GM19023 (cell line): Measurements from ENCODE around the gene RNF19B.

Experiments
- ATAC-seq: cut with Tn5 transposase; IDR thresholded peaks from one replicate; pipeline ENCODE4 v1.9.1; 2021; ENCODE audit warnings: mild to moderate bottlenecking, moderate library complexity; ENCODE audit not compliant: unreplicated experiment

Gene RNF19B

GRCh38 chr1:32903991-32904785 is 60.4 kb downstream of the RNF19B start:
- no peak for ATAC-seq

GRCh38 chr1:32902535-32902920 is 62.1 kb downstream of the RNF19B start:
- ATAC-seq, result no peak

GRCh38 chr1:32901823-32902534 is 62.6 kb downstream of the RNF19B start:
- no peak for ATAC-seq

GRCh38 chr1:32900956-32901822 is 63.4 kb downstream of the RNF19B start, which contains the start of gene TMEM54:
Gene TMEM54, minus strand, starts transcription at chr1:32901389. Its CDS starts 151 bp downstream, at chr1:32901238.
- no peak for ATAC-seq

- ATAC-seq, result no peak
These were observed 64.1 kb downstream of the RNF19B start for GRCh38 chr1:32900371-32900955.

- ATAC-seq, result no peak
These were observed 64.9 kb downstream of the RNF19B start for GRCh38 chr1:32899586-32900296.

- ATAC-seq, result no peak
These were observed 65.7 kb downstream of the RNF19B start for GRCh38 chr1:32898958-32899357.

- ATAC-seq, result no peak
These were observed 66.6 kb downstream of the RNF19B start for GRCh38 chr1:32898056-32898455.

- ATAC-seq, result no peak
These were observed 67.2 kb downstream of the RNF19B start for GRCh38 chr1:32897082-32898049.

GRCh38 chr1:32896451-32896850 is 68.2 kb downstream of the RNF19B start:
- ATAC-seq, result no peak

- ATAC-seq, result no peak
These were observed 69.0 kb downstream of the RNF19B start for GRCh38 chr1:32895325-32896215.

GRCh38 chr1:32894681-32895080 is 69.9 kb downstream of the RNF19B start:
- ATAC-seq, result no peak

- ATAC-seq, result no peak
These were observed 70.5 kb downstream of the RNF19B start for GRCh38 chr1:32894019-32894600.

- no peak for ATAC-seq
These were observed 71.2 kb downstream of the RNF19B start for GRCh38 chr1:32893198-32894018.

- no peak for ATAC-seq
These were observed 72.0 kb downstream of the RNF19B start for GRCh38 chr1:32892368-32893197.

- no peak for ATAC-seq
These were observed 73.0 kb downstream of the RNF19B start for GRCh38 chr1:32891630-32892029.
